Activated B cell treated with CpG ODN at 0.5 μM for 24 hours (primary cell): ENCODE results near the gene WNT9A. TPM values are rescaled to one million over a fixed set of nuclear protein-coding genes. Genes with fewer than 3 reads are reported as not detected.

ENCODE experiments used
- ATAC-seq: fragments of 200-7000 bp; cut with Tn5 transposase; one replicate; pipeline ENCODE4 v1.10.0; 2021; ENCODE audit warnings: low read depth, mild to moderate bottlenecking, moderate library complexity
- CTCF ChIA-PET: fragments of 350-600 bp; sonication (Branson Sonifier 250); formaldehyde crosslinking; loops from one replicate; lab custom pipeline; 2021; ENCODE audit warnings: antibody characterized with exemption; lab: Charles Lee
- POLR2A ChIA-PET: fragments of 350-600 bp; sonication (Branson Sonifier 250); formaldehyde crosslinking; loops from one replicate; lab custom pipeline; 2021; ENCODE audit warnings: antibody characterized with exemption; lab: Charles Lee
- DNase-seq: peaks from one replicate; pipeline ENCODE4 v3.0.0; 2022
- H3K27ac Mint-ChIP-seq: one replicate; pipeline ENCODE4 v1.8.0; 2020; ENCODE audit warnings: mixed read lengths
- H3K27me3 Mint-ChIP-seq: one replicate; pipeline ENCODE4 v1.8.0; 2021; ENCODE audit warnings: mixed read lengths
- H3K36me3 Mint-ChIP-seq: one replicate; pipeline ENCODE4 v1.8.0; 2021; ENCODE audit warnings: low read depth, mixed read lengths
- H3K4me1 Mint-ChIP-seq: one replicate; pipeline ENCODE4 v1.8.0; 2021; ENCODE audit warnings: mixed read lengths
- H3K4me3 Mint-ChIP-seq: one replicate; pipeline ENCODE4 v1.8.0; 2020; ENCODE audit warnings: mild to moderate bottlenecking, mixed read lengths
- H3K9me3 Mint-ChIP-seq: one replicate; pipeline ENCODE4 v1.8.0; 2020; ENCODE audit warnings: mixed read lengths
- CTCF ChIP-seq: fragments of 200-600 bp; IDR thresholded peaks from one replicate; pipeline ENCODE4 v1.8.0; 2022; ENCODE audit warnings: antibody characterized with exemption, mild to moderate bottlenecking
- intact Hi-C: fragments of 100-400 bp; cut with micrococcal nuclease; formaldehyde crosslinking; loops from one replicate; pipeline ENCODE4 v1.15.1; 2024
- total RNA-seq: library from RNA; stranded (reverse); gene quantifications from 2 replicates; pipeline ENCODE4 v1.2.3, GENCODE V29; 2022

The WNT9A gene
- total RNA-seq, 1 donor from 2014 or later, result not detected

- ATAC-seq, result peak; percentile 56
- peaks cover 5% of the 10 kb centered on the region for H3K4me1 Mint-ChIP-seq
- no peak for TF ChIP-seq CTCF
- ChIA-PET POLR2A (interaction anchor here (0.5 to 0.9 kb wide), 2 partner anchors 279 to 520 kb away, joined by 3 to 5 read pairs; partner anchors contain the start of gene TRIM11), CTCF (no interaction called here)
- no peak overlapping the region for H3K27ac Mint-ChIP-seq
- H3K9me3 Mint-ChIP-seq, result no peaks in the 10 kb centered on the region
- H3K4me3 Mint-ChIP-seq, result peak overlapping the region; percentile 64
- DNase-seq, result peak; percentile 26
- no peaks in the 10 kb centered on the region for H3K36me3 Mint-ChIP-seq
- H3K27me3 Mint-ChIP-seq, result no peaks in the 10 kb centered on the region
- intact Hi-C loops, result no loop called here
These were observed 60.6 kb downstream of the WNT9A start for GRCh38 chr1:227886993-227887696.

GRCh38 chr1:227886503-227886961 lies 61.2 kb downstream of the WNT9A start:
- intact Hi-C loops, result no loop called here
- DNase-seq (peak; percentile 12), ATAC-seq (no peak)
- Mint-ChIP-seq H3K27me3 (no peaks in the 10 kb centered on the region), H3K36me3 (no peaks in the 10 kb centered on the region), H3K4me3 (peak overlapping the region; percentile 24), H3K9me3 (no peaks in the 10 kb centered on the region), H3K27ac (no peak overlapping the region), H3K4me1 (peaks cover 5% of the 10 kb centered on the region)
- ChIA-PET CTCF (no interaction called here), POLR2A (interaction anchor here (0.5 kb wide), 1 partner anchor 520 kb away, joined by 5 read pairs; the partner anchor contains the start of gene TRIM11)
- no peak for TF ChIP-seq CTCF

- no peak for ATAC-seq
- Mint-ChIP-seq H3K4me3 (no peak overlapping the region), H3K36me3 (no peaks in the 10 kb centered on the region), H3K27me3 (no peaks in the 10 kb centered on the region), H3K4me1 (peaks cover 5% of the 10 kb centered on the region), H3K27ac (no peak overlapping the region), H3K9me3 (no peaks in the 10 kb centered on the region)
- TF ChIP-seq CTCF, result no peak
- ChIA-PET CTCF (no interaction called here), POLR2A (no interaction called here)
- peak; percentile 15 for DNase-seq
- intact Hi-C loops, result no loop called here
These were observed 61.9 kb downstream of the WNT9A start for GRCh38 chr1:227885648-227886502.

- ChIA-PET CTCF (no interaction called here), POLR2A (no interaction called here)
- Mint-ChIP-seq H3K27me3 (peaks cover 2% of the 10 kb centered on the region), H3K27ac (no peak overlapping the region), H3K4me1 (peaks cover 5% of the 10 kb centered on the region), H3K4me3 (no peak overlapping the region), H3K9me3 (no peaks in the 10 kb centered on the region), H3K36me3 (no peaks in the 10 kb centered on the region)
- TF ChIP-seq CTCF, result no peak
- no peak for ATAC-seq
- peak; percentile 13 for DNase-seq
- intact Hi-C loops, result no loop called here
These were observed 62.5 kb downstream of the WNT9A start for GRCh38 chr1:227885135-227885647.
